ENCODE measurements around the gene CMTM1.
"Not testable (repeated sequence)": the region's sequence is repeated elsewhere in the genome, so short reads cannot be mapped to it uniquely, and the experiment has no call there.

CMTM1 gene

DNA sequence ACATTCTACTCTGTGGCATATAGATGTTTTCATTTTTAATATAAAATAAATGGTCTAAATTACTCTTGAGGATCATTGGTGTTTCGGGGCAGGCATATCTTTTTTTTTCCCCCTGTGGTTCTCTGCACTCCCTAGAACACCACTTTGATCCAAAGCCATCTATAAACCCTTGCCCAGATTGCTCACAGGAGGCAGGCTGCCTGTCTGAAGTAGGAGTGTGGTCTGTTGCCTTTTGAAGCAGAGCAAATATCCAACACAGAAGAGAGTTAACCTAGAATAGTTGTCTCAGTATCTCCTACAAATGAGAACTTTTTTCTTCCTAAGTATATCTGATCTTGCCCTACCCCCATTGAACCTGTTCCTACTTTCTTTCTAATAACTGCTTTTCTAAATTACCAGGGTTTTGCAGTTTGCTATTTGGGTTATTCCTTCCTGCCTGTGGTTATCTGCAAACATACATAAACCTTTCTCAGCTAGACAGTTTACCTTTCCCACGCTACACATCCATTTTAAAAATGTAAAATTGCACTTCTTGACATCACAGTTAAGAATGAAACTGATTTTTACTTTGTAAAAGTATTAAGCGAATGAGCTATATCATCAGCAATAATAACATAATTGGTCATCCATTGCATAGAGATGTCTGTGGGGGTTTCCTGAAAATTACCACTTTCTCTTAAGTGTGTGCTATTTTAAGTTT, 4.7 kb upstream of the CMTM1 start:
- in situ Hi-C loops (cut with HindIII; ENCODE audit: low sequenced_read_pairs): no loop called here

DNA sequence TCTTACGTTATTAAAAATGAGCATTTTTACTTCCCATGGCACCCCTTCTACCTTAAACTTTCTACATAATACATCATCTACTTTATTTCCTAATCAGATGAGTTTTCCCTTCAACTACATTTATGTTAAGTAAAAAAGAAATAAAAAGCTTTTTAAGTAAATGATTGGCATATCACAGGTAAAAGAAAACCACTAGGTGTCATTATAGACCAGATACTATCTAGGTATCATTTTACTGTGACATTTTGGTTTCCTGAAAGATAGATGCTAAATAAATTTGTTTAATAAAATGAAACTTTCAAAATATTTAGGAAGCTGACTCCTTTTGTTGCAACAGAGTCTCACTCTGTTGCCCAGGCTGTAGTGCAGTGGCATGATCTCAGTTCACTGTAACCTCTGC, 3.8 kb upstream of the CMTM1 start:
- in situ Hi-C loops (cut with HindIII; ENCODE audit: low sequenced_read_pairs): no loop called here

DNA sequence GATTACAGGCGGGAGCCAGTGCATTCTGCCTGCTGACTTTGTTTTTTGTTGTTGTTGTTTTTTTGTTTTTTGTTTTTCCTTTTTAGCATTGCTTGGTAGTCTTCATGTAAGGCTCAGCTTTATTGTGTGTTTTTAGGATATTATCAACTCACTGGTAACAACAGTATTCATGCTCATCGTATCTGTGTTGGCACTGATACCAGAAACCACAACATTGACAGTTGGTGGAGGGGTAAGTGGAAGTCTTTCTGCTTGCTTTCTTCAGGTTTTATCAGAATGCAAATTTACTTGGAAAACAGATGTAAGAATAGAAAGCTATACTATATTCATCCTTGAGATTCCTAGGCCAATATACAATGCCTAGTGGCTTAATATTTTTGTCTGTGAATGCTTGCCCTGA, 3.3 kb upstream of the CMTM1 start:
- in situ Hi-C loops (cut with HindIII; ENCODE audit: low sequenced_read_pairs): no loop called here

DNA sequence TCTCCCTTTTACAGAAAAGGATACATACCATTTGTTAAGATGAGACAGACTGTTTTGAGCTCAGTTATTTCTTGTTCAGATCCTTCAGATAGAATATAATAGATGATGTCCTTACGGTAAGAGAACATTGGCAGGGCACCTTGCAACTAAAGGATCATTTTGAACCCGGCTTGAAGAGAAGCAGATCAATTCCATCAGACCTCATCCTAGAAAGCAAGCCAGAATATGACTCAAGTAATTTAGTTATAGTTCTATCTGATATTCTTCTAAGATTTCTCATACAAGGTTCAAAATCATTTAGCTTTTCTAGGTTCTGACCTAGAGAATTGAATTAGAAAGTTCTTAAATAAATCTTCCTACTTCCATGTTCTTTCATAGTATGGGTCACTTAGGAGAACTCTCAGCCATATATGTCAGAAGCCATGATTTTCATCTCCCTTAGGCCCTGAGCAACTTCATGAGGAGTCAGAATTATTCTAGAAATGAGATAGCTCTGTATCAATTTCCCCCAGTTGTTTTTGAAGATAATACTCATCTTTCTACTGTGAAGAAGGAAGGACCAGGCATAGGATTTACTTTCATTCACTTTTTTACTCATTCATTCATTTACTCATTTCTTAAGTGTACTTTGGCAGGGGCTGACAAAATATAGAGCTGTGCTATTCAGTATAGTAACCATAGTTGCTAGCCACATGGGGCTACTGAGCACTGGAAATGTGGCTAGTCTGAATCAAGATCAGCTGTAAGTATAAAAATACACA, 2.5 kb upstream of the CMTM1 start:
- in situ Hi-C loops (cut with HindIII; ENCODE audit: low sequenced_read_pairs): no loop called here

DNA sequence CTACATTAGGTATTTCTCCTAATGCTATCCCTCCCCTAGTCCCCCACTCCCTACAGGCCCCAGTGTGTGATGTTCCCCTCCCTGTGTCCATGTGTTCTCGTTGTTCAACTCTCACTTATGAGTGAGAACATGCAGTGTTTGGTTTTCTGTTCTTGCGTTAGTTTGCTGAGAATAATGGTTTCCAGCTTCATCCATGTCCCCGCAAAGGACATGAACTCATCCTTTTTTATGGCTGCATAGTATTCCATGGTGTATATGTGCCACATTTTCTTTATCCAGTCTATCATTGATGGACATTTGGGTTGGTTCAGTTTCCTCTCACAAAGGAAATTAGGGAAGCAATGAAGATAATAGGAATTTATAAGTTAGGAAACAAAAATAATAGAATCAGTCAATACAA, 1.0 kb downstream of the CMTM1 start:
- in situ Hi-C loops (cut with HindIII; ENCODE audit: low sequenced_read_pairs): not testable (repeated sequence)

DNA sequence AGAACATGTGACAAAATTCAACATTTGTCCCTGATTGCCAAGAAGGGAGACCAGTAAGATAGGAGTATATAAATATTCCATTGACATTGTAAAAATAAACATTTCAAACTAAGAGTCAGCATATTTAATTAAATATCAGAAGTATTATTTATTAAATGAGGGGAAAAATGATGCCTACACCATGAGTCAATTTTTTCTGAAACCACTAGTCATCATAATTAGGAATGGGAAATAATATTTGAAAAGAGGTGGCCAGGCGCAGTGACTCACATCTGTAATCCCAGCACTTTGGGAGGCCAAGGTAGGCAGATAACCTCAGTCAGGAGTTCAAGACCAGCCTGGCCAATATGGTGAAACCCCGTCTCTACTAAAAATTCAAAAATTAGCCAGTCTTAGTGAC, 2.1 kb downstream of the CMTM1 start:
- in situ Hi-C loops (cut with HindIII; ENCODE audit: low sequenced_read_pairs): no loop called here

DNA sequence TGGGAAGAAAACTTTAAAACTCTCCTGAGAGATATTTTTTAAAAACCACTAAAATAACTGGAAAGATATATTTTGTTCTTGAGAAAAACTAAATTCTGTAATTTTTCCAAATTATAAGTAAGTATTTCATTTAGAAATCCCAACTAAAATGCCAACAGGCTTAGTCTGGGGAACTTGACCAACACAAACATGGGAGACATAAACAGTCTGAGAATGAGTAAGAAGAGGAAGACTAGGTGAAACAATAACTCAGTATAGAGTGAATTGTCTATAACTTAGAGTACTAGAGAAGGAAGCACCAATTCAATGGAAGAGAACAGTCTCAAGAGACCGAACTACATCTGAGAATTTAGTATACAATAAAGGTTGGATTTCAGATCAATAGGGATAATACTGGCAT, 2.9 kb downstream of the CMTM1 start:
- in situ Hi-C loops (cut with HindIII; ENCODE audit: low sequenced_read_pairs): no loop called here

DNA sequence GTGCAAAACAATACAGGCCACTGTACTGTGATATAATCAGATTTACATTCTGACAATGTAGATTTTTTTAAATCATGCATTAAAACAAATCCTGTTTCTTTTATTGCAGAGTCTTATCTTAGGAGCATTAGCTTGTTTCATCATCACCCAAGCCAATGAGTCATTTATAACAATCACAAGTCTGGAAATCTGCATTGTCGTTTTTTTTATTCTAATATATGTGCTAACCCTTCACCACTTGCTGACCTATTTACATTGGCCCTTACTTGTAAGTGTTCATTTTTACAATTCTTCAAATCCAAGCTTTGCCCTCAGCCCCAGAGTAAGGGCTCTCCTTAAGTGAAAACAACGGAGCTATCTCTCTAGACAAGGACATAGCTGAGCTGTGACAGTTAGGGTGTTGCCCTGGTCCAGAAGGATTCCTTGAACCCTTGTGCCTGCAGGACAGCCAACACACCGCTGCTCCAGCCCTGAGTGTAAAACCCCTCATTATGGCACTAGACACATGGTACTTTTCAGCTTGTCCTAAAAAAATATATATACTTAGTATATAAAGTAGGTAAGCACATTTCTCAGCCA, 3.7 kb downstream of the CMTM1 start:
- in situ Hi-C loops (cut with HindIII; ENCODE audit: low sequenced_read_pairs): no loop called here

DNA sequence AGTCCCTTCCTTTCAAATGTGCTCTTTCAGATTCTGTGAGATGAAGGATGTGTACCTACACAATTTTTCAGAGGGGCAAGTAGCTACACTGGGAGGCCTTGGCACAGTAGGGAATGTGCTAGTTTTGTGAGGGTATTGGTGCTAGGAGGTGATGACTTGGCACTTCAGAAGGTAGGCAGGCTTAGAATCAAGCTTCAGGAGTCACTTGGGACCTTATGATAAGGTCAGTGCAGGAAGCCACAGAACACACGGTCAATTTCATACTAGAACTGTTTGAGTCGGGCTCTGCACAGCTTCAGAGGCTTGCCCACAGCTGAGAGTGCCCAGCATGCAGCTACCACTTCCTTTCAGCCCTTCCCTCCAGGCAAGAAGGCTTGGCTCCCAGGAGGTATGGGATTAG, 6.1 kb downstream of the CMTM1 start:
- in situ Hi-C loops (cut with HindIII; ENCODE audit: low sequenced_read_pairs): no loop called here

DNA sequence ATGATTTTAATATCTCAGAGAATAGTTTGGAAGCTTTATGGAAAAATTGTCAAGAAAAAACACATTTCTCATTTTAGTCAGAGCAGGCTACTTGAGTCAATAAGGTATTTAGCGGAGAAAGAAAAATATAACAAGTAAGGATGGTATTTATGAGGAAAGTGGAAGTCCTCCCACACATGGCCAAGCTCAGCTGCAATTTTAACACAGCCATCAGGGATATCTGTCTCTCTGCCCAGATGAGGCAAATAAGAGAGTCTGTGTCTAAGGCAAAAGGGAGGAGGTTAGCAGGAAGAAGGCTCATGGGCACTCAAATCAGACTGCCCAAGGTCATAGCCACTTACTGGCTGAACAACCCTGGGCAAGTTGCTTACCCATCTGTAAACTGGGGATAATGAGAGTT, 7.8 kb downstream of the CMTM1 start:
- in situ Hi-C loops (cut with HindIII; ENCODE audit: low sequenced_read_pairs): no loop called here

DNA sequence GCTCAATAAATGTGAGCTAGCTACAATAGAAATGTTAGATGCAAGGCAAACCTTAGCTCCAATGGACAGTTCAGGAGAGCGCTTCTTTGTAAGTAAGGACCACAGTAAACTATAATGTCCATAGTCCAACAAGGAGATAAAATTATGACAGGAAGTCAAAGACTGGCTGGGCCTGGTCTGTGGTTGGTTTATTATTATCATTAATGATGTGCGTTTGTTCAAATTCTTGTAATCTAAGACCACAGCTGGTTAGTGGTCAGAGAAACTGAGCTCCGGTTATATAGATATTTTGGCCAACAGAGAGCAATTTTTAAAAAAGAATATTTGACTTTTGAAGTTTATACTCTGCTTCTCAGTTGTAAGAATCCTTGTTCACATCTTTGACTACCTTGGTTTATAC, 8.3 kb downstream of the CMTM1 start:
- in situ Hi-C loops (cut with HindIII; ENCODE audit: low sequenced_read_pairs): no loop called here

DNA sequence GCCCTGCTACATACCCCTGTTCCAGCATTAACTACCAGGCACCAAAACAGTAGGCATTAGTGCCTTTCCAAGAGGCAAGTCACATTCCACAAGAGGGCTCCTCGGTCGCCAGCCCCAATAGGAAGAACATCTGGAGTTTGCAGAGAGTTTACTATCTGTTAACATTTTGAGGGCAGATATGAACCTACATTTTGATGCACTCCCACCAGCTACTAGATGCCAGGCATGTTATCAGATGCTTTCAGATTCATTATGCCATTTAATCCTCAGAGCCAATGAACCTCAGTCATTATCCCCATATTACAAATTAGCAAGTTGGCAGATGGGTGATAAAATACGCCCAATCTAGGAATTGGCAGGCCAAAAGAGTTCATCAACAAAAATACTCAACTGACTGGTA, 8.8 kb downstream of the CMTM1 start:
- in situ Hi-C loops (cut with HindIII; ENCODE audit: low sequenced_read_pairs): no loop called here

DNA sequence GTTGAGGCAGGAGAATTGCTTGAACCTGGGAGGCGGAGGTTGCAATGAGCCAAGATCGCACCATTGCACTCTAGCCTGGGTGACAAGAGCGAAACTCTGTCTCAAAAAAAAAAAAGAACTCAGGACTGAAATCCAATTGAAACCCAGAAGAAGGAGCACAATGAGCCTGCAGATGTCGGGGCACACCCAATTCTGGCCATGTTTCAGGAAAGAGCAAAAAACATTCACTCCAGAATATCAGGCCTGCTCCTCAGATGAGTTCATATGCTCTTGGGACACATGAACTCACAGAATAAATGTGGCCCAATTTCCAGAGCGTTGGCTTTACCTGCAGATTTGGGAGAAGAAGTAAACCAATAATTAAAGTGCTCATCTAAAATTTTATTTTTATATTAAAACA, 10.1 kb downstream of the CMTM1 start:
- in situ Hi-C loops (cut with HindIII; ENCODE audit: low sequenced_read_pairs): no loop called here

DNA sequence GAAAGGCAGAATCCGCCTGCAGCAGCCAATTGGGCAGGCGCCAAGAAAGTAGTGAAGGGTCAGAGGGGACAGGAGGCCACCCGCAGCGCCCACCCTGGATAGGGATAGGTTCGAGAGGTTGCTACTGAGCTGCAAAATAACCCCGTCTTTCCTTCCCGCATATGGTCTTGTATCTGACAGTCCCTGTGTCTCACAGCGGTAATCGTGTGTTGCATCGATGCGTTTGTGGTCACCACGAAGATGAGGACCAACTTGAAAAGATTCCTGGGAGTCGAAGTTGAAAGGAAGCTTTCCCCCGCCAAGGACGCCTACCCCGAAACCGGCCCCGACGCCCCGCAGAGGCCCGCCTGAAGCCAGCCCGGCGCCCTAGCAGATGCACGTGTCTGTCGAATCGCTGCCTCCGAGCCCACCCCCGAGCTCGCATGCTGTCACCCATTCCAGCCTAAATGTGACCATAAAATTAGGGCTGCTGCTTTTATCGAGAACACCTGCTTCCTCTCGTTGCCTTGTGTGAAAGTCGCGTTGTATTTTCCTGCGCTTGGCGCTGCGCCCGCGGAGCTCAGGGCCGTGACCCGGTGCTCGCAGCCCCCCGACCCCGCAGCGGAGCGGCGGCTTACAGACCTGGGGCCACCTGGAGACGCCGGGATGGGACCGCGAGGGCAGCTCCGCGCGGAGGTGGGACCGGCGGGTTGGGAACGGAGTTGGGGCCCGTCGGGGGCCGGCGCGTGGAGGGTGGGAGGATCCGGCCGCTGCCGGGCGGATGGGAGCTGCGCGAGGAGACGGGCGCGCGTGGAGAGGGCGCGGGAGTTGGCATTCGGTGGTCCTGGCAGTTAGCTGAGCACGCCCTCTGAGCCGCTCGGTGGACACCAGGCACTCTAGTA, 12.7 kb downstream of the CMTM1 start, which contains the start of gene CMTM2:
TSS of gene CMTM2 (plus strand) at position 813 of the 881 bp plus-strand sequence. CDS start 145 bp downstream, outside the sequence.
- in situ Hi-C loops (cut with HindIII; ENCODE audit: low sequenced_read_pairs): no loop called here

DNA sequence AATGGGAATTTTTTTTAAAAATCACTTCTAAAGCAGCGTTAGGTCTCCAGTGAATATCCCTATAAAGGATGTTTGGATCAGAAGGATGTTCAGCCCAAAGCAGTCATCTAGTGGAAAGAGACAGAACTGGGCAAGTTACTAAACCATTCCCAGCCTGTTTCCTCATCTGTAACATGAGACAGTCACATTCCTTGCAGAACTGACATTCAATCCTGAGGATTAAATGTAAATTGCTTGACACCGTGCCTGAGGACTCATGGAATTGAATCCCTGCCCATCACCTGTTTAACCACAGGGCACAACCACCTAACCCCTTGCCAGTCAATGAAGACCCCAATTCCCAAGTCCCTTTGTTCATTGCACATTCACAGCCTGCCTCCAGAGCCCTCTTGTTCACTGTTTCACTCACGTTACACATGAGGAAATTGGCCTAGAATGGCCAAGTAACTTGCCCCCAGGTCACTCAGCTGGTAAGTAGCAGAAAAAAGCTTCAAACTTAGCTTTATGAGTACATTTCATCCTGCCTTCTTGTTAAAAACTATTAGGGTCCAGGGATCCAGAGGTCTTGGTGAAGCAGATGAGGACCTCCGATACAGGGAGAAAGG, 14.5 kb downstream of the CMTM1 start:
- in situ Hi-C loops (cut with HindIII; ENCODE audit: low sequenced_read_pairs): no loop called here

DNA sequence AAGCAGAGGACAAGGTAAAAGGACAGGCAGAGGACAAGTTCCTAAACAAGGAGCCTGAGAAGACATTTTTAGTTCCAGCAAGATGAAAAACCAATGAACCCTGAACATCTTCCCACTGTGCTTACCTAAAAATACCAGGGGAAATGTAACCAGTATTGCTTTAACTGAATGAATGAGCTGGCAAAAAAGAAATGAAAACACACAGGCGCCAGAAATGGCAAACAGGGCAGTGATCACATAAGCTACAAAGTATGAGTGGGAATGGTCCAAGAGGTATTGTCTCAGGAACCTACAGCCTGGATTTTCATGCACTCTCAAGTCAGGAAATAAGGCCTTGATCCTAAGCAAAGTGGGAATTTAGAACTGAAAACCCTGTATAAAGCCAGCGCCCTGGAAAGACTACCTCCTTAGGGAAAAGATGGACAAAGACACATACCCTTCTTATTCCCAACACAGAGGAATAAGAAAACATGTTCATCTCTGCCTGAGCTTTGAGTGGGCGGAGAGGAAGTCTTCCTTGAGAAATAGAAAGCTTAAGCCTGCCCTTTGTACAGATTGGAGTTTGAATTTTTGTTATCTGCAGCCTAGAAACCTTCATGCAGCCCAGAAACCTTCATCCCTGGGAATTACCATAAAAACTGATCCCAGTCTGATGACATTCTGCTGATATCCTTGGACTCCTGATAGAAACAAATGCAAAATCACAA, 15.2 kb downstream of the CMTM1 start:
- in situ Hi-C loops (cut with HindIII; ENCODE audit: low sequenced_read_pairs): no loop called here

DNA sequence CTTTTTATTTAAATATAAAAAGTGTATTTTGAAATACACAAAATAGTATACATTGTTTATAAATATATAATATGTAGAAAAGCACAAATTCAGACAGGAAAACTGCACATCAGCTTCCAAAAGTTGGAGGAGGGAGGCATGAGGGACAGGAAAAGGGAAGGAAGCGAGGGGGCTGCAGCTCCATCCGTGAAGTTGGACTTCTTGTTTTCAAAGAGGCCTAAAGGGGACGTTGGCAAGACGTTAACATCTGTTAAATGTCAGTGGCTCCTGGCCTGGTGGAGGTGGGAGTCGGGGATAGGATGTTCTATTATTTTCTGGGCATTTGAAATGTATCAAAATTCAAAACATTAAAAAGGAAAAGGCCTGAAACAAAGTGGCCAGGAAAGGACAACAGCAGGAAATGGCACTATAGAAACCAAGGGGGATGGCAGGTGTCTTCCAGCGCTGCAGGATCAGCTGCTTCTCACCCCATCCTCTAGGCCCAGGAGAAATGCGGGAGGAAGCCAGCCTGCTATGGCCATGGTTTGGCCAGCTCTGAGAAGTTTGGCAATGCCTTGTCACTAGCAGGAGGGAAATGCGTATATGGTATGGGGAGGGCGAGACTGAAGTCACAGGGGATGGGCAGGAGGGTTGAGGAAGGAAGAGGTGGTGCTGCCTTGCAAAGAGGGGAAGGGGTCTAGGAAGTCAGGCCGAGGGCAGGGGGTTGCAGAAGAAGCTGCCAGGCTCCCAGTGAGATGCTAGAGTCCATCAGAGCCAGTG, 19.4 kb downstream of the CMTM1 start:
- in situ Hi-C loops (cut with HindIII; ENCODE audit: low sequenced_read_pairs): no loop called here

DNA sequence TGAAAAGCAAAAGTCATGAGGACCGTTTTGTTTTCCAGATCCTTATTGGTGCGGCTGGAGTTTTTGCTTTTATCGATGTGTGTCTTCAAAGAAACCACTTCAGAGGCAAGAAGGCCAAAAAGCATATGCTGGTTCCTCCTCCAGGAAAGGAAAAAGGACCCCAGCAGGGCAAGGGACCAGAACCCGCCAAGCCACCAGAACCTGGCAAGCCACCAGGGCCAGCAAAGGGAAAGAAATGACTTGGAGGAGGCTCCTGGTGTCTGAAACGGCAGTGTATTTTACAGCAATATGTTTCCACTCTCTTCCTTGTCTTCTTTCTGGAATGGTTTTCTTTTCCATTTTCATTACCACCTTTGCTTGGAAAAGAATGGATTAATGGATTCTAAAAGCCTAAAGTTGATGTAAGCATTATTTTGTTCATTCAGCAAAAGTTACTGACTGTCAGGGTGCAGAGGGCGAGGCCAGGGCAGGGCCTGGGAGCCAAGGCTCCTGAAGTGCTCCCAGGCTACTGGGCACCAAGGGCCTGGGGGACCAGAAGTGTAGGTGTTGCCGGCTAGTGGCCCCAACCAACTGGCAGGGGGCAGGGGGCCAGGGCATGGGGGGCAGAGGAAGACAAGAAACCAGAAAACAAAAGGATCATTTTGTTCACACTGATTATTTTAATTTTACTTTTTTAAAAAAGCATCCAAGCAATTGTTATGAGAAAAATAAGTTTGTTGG, 21.8 kb downstream of the CMTM1 start:
- in situ Hi-C loops (cut with HindIII; ENCODE audit: low sequenced_read_pairs): no loop called here
